G401.6 (cell line): ENCODE results near the gene AAGAB.
"Not testable (repeated sequence)": the region's sequence is repeated elsewhere in the genome, so short reads cannot be mapped to it uniquely, and the experiment has no call there.

Source experiments
- FAIRE-seq: peaks from 2 replicates; lab custom pipeline; 2012; peaks lifted over from hg19 to GRCh38; lab: Jason Lieb, UNC

Gene AAGAB

GRCh38 chr15:67253101-67253500, 1.4 kb downstream of the AAGAB start:
- FAIRE-seq, result no peak

- no peak for FAIRE-seq
Observed at GRCh38 chr15:67251318-67251717, 3.1 kb downstream of the AAGAB start.

GRCh38 chr15:67249830-67250229, 4.6 kb downstream of the AAGAB start:
- no peak for FAIRE-seq

- FAIRE-seq, result no peak
Observed at GRCh38 chr15:67248011-67248505, 6.4 kb downstream of the AAGAB start.

GRCh38 chr15:67246606-67247005, 7.9 kb downstream of the AAGAB start:
- FAIRE-seq, result not testable (repeated sequence)

GRCh38 chr15:67244971-67245478, 9.4 kb downstream of the AAGAB start:
- no peak for FAIRE-seq

- no peak for FAIRE-seq
Observed at GRCh38 chr15:67242708-67243111, 11.8 kb downstream of the AAGAB start.

GRCh38 chr15:67241132-67241855, 13.2 kb downstream of the AAGAB start:
- no peak for FAIRE-seq

GRCh38 chr15:67240235-67241131, 14.0 kb downstream of the AAGAB start:
- peak; percentile 6 for FAIRE-seq

GRCh38 chr15:67232591-67232990, 21.9 kb downstream of the AAGAB start:
- no peak for FAIRE-seq

GRCh38 chr15:67230504-67230903, 24.0 kb downstream of the AAGAB start:
- FAIRE-seq, result no peak

- no peak for FAIRE-seq
Observed at GRCh38 chr15:67228286-67228685, 26.2 kb downstream of the AAGAB start.

- FAIRE-seq, result no peak
Observed at GRCh38 chr15:67227846-67228245, 26.6 kb downstream of the AAGAB start.

GRCh38 chr15:67227431-67227830, 27.0 kb downstream of the AAGAB start:
- no peak for FAIRE-seq

GRCh38 chr15:67225336-67225735, 29.1 kb downstream of the AAGAB start:
- no peak for FAIRE-seq

GRCh38 chr15:67224889-67225288, 29.6 kb downstream of the AAGAB start:
- no peak for FAIRE-seq

- FAIRE-seq, result no peak
Observed at GRCh38 chr15:67219288-67219687, 35.2 kb downstream of the AAGAB start.

GRCh38 chr15:67218428-67218827, 36.0 kb downstream of the AAGAB start:
- no peak for FAIRE-seq

GRCh38 chr15:67216859-67217258, 37.6 kb downstream of the AAGAB start:
- FAIRE-seq, result no peak

GRCh38 chr15:67215102-67215501, 39.4 kb downstream of the AAGAB start:
- FAIRE-seq, result no peak

- peak; percentile 45 for FAIRE-seq
Observed at GRCh38 chr15:67212684-67213367, 41.6 kb downstream of the AAGAB start.

- FAIRE-seq, result no peak
Observed at GRCh38 chr15:67210555-67211168, 43.8 kb downstream of the AAGAB start.
